Measurements from ENCODE around the gene LRRC26. TPM values are rescaled to one million over a fixed set of nuclear protein-coding genes. Genes with fewer than 3 reads are reported as not detected.

LRRC26 gene
- total RNA-seq, 2 experiments from 2014 or later: not detected

GRCh38 chr9:137206602-137207001, 36.8 kb upstream of the LRRC26 start:
- H3K36me3 Mint-ChIP-seq (ENCODE audit: low read depth): peaks cover 25% of the 10 kb centered on the region
- H3K4me1 Mint-ChIP-seq (ENCODE audit: low read depth): peaks cover 47% of the 10 kb centered on the region
- no peak for DNase-seq
- H3K4me3 Mint-ChIP-seq: peak overlapping the region; percentile 92
- H3K27me3 Mint-ChIP-seq (ENCODE audit: low read depth): no peaks in the 10 kb centered on the region
- no peaks in the 10 kb centered on the region for H3K9me3 Mint-ChIP-seq
- intact Hi-C loops (cut with micrococcal nuclease): no loop called here
- peak overlapping the region; percentile 78 for H3K27ac Mint-ChIP-seq
- CTCF ChIA-PET: interaction anchor here (1.0 to 1.7 kb wide), 4 partner anchors 11 to 139 kb away, joined by 3 to 6 read pairs (median 4); partner anchors contain the start of gene SSNA1

- Mint-ChIP-seq H3K36me3 (ENCODE audit: low read depth) (peaks cover 25% of the 10 kb centered on the region), H3K4me3 (peak within 1 kb of the TSS; percentile 92), H3K27ac (peak within 1 kb of the TSS; percentile 84), H3K4me1 (ENCODE audit: low read depth) (peaks cover 54% of the 10 kb centered on the region), H3K27me3 (ENCODE audit: low read depth) (no peaks in the 10 kb centered on the region), H3K9me3 (no peaks in the 10 kb centered on the region)
- intact Hi-C loops (cut with micrococcal nuclease): loop anchor here (1.0 to 2.0 kb wide), 3 partner anchors 17 to 55 kb away; partner anchors contain the start of genes ANAPC2 and SSNA1
- CTCF ChIA-PET: interaction anchor here (1.6 kb wide), 1 partner anchor 12 kb away, joined by 5 read pairs; a partner anchor contains a TSS
- DNase-seq: peak; percentile 96
Measured at GRCh38 chr9:137205126-137206069, 35.5 kb upstream of the LRRC26 start, which contains the start of the genes NDOR1 and TMEM203. Gene NDOR1, plus strand, starts transcription at chr9:137205700. Its CDS starts 78 bp downstream, at chr9:137205778. Gene TMEM203, minus strand, starts transcription at chr9:137205648. Its CDS starts 234 bp downstream, at chr9:137205414.

GRCh38 chr9:137204731-137205125, 34.9 kb upstream of the LRRC26 start:
- Mint-ChIP-seq H3K4me1 (ENCODE audit: low read depth) (peaks cover 54% of the 10 kb centered on the region), H3K27ac (peak overlapping the region; percentile 84), H3K36me3 (ENCODE audit: low read depth) (peaks cover 23% of the 10 kb centered on the region), H3K9me3 (no peaks in the 10 kb centered on the region), H3K4me3 (peak overlapping the region; percentile 92), H3K27me3 (ENCODE audit: low read depth) (no peaks in the 10 kb centered on the region)
- DNase-seq: no peak
- CTCF ChIA-PET: interaction anchor here (1.0 to 1.1 kb wide), 2 partner anchors 82 to 176 kb away, joined by 3 read pairs; no protein-coding TSS in a partner anchor
- intact Hi-C loops (cut with micrococcal nuclease): loop anchor here (1.0 to 5.0 kb wide), 5 partner anchors 16 to 397 kb away; partner anchors contain the start of genes ANAPC2, RABL6, SSNA1 and TUBB4B

GRCh38 chr9:137202966-137203365, 33.1 kb upstream of the LRRC26 start:
- Mint-ChIP-seq H3K4me1 (ENCODE audit: low read depth) (peaks cover 50% of the 10 kb centered on the region), H3K27ac (no peak overlapping the region), H3K36me3 (ENCODE audit: low read depth) (peaks cover 14% of the 10 kb centered on the region), H3K9me3 (no peaks in the 10 kb centered on the region), H3K27me3 (ENCODE audit: low read depth) (no peaks in the 10 kb centered on the region), H3K4me3 (no peak overlapping the region)
- CTCF ChIA-PET: interaction anchor here (1.9 kb wide), 1 partner anchor 34 kb away, joined by 7 read pairs; no protein-coding TSS in a partner anchor
- intact Hi-C loops (cut with micrococcal nuclease): loop anchor here (5.0 kb wide), 2 partner anchors 39 to 396 kb away; partner anchors contain the start of genes RABL6 and TUBB4B
- DNase-seq: no peak

GRCh38 chr9:137201205-137201868, 31.5 kb upstream of the LRRC26 start:
- CTCF ChIA-PET: interaction anchor here (0.7 to 3.8 kb wide), 4 partner anchors 12 to 186 kb away, joined by 3 to 16 read pairs (median 3); partner anchors contain the start of genes ANAPC2 and SSNA1
- DNase-seq: no peak
- Mint-ChIP-seq H3K4me3 (peak overlapping the region; percentile 80), H3K36me3 (ENCODE audit: low read depth) (peaks cover 5% of the 10 kb centered on the region), H3K4me1 (ENCODE audit: low read depth) (peaks cover 37% of the 10 kb centered on the region), H3K9me3 (no peaks in the 10 kb centered on the region), H3K27ac (peak overlapping the region; percentile 56), H3K27me3 (ENCODE audit: low read depth) (no peaks in the 10 kb centered on the region)
- intact Hi-C loops (cut with micrococcal nuclease): loop anchor here (5.0 kb wide), 2 partner anchors 41 to 394 kb away; partner anchors contain the start of genes RABL6 and TUBB4B

GRCh38 chr9:137200311-137201204, 30.7 kb upstream of the LRRC26 start, which contains the start of gene TPRN:
Gene TPRN, minus strand, starts transcription at chr9:137200741. Its CDS starts 30 bp downstream, at chr9:137200711.
- Mint-ChIP-seq H3K9me3 (no peaks in the 10 kb centered on the region), H3K4me1 (ENCODE audit: low read depth) (peaks cover 33% of the 10 kb centered on the region), H3K27ac (peak within 1 kb of the TSS; percentile 56), H3K4me3 (peak within 1 kb of the TSS; percentile 80), H3K27me3 (ENCODE audit: low read depth) (no peaks in the 10 kb centered on the region), H3K36me3 (ENCODE audit: low read depth) (peaks cover 3% of the 10 kb centered on the region)
- DNase-seq: peak; percentile 99
- intact Hi-C loops (cut with micrococcal nuclease): loop anchor here (1.0 to 5.0 kb wide), 5 partner anchors 11 to 393 kb away; partner anchors contain the start of genes RABL6 and TUBB4B
- CTCF ChIA-PET: interaction anchor here (0.7 to 3.8 kb wide), 3 partner anchors 12 to 82 kb away, joined by 3 to 16 read pairs (median 3); partner anchors contain the start of genes ANAPC2 and SSNA1

GRCh38 chr9:137199411-137200121, 29.7 kb upstream of the LRRC26 start:
- H3K36me3 Mint-ChIP-seq (ENCODE audit: low read depth): no peaks in the 10 kb centered on the region
- CTCF ChIA-PET: interaction anchor here (1.6 to 3.8 kb wide), 2 partner anchors 11 to 131 kb away, joined by 3 to 16 read pairs; partner anchors contain the start of genes ANAPC2 and SSNA1
- no peaks in the 10 kb centered on the region for H3K27me3 Mint-ChIP-seq (ENCODE audit: low read depth)
- H3K4me1 Mint-ChIP-seq (ENCODE audit: low read depth): peaks cover 31% of the 10 kb centered on the region
- H3K27ac Mint-ChIP-seq: no peak overlapping the region
- peak overlapping the region; percentile 73 for H3K4me3 Mint-ChIP-seq
- intact Hi-C loops (cut with micrococcal nuclease): loop anchor here (1.0 to 5.0 kb wide), 5 partner anchors 10 to 392 kb away; partner anchors contain the start of genes RABL6 and TUBB4B
- no peak for DNase-seq
- H3K9me3 Mint-ChIP-seq: no peaks in the 10 kb centered on the region

GRCh38 chr9:137198902-137199283, 29.0 kb upstream of the LRRC26 start:
- Mint-ChIP-seq H3K9me3 (no peaks in the 10 kb centered on the region), H3K4me3 (peak overlapping the region; percentile 6), H3K4me1 (ENCODE audit: low read depth) (peaks cover 24% of the 10 kb centered on the region), H3K36me3 (ENCODE audit: low read depth) (no peaks in the 10 kb centered on the region), H3K27me3 (ENCODE audit: low read depth) (no peaks in the 10 kb centered on the region), H3K27ac (no peak overlapping the region)
- CTCF ChIA-PET: interaction anchor here (1.6 to 3.8 kb wide), 2 partner anchors 10 to 131 kb away, joined by 3 to 16 read pairs; partner anchors contain the start of genes ANAPC2 and SSNA1
- intact Hi-C loops (cut with micrococcal nuclease): no loop called here
- no peak for DNase-seq

GRCh38 chr9:137198051-137198901, 28.4 kb upstream of the LRRC26 start:
- no peak for DNase-seq
- intact Hi-C loops (cut with micrococcal nuclease): no loop called here
- H3K9me3 Mint-ChIP-seq: no peaks in the 10 kb centered on the region
- peak overlapping the region; percentile 6 for H3K4me3 Mint-ChIP-seq
- no peak overlapping the region for H3K27ac Mint-ChIP-seq
- CTCF ChIA-PET: interaction anchor here (1.6 to 3.8 kb wide), 3 partner anchors 9 to 169 kb away, joined by 3 to 16 read pairs (median 5); partner anchors contain the start of genes ANAPC2 and SSNA1
- H3K4me1 Mint-ChIP-seq (ENCODE audit: low read depth): peaks cover 19% of the 10 kb centered on the region
- H3K27me3 Mint-ChIP-seq (ENCODE audit: low read depth): no peaks in the 10 kb centered on the region
- no peaks in the 10 kb centered on the region for H3K36me3 Mint-ChIP-seq (ENCODE audit: low read depth)

Data from activated naive CD4-positive, alpha-beta T cell treated with anti-CD3 and anti-CD28 coated beads for 36 hours (primary cell).